NCI-H748 (cell line): ENCODE data around the gene LRRC57.
A peak's percentile ranks its signal among the peaks of the same experiment; 100 is the strongest.

Experiments
- DNase-seq: peaks from one replicate; lab custom pipeline; 2025; ENCODE audit not compliant: unreplicated experiment; lab: John Stamatoyannopoulos, UW

LRRC57 gene

GRCh38 chr15:42493679-42494078, 54.9 kb downstream of the LRRC57 start:
- DNase-seq, result no peak

- no peak for DNase-seq
Observed at GRCh38 chr15:42491539-42492225, 56.9 kb downstream of the LRRC57 start.

- DNase-seq, result peak; percentile 85
Observed at GRCh38 chr15:42490671-42491538, 57.7 kb downstream of the LRRC57 start, which contains the start of gene ZNF106. Gene ZNF106, minus strand, starts transcription at chr15:42491141. Its CDS starts 18,852 bp downstream, at chr15:42472289.

- peak; percentile 21 for DNase-seq
Observed at GRCh38 chr15:42490291-42490670, 58.3 kb downstream of the LRRC57 start.
